Measurements from ENCODE around the gene MRRF.
A peak's percentile ranks its signal among the peaks of the same experiment; 100 is the strongest.

The MRRF gene

GRCh38 chr9:122228568-122229484 lies 35.9 kb upstream of the MRRF start, which contains the start of gene LHX6:
Gene LHX6, minus strand, starts transcription at chr9:122228957. Its CDS starts 217 bp downstream, at chr9:122228740.
- no peak for DNase-seq (ENCODE audit: low read depth)

DNA sequence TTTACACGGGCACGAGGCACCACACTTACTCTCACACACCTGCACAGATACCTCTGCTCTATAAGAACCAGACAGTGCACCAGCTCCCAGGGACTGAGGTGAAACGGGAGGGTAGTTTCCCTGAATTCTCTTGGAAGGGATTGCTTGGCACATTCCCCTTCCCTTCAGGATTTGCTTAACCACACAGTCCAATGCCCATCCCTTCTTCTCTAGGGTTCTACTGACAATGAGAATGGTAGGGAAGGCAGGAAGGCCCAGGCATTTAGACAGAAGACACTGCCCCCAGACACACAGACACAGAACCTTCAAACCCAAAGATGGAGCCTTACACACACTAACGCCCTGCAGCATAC lies 35.2 kb upstream of the MRRF start:
- DNase-seq (ENCODE audit: low read depth) = no peak

DNA sequence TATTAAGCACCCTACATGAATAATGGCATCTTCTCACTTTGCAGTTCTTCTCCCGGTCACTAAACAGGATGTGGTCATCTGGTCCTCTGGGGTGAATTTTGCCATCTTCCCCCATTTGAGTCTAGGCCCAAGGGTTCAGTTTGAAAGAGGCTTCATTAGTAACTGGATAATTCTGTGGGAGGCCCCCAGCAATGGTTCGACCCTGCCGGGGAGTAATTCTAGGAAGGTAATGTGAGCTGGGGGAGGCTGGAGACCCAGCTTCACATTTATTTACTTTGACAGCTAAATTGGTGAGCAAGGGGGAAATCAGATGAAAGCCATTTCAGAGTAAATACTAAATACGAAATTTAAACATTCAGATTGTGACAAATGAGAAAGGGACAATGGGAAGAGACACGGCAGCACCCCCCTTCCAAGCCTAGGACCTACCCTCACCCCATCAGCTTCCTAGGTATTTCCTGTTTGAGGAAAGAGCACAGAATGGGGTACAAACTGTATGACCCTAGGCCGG lies 31.8 kb upstream of the MRRF start:
- no peak for DNase-seq (ENCODE audit: low read depth)

DNA sequence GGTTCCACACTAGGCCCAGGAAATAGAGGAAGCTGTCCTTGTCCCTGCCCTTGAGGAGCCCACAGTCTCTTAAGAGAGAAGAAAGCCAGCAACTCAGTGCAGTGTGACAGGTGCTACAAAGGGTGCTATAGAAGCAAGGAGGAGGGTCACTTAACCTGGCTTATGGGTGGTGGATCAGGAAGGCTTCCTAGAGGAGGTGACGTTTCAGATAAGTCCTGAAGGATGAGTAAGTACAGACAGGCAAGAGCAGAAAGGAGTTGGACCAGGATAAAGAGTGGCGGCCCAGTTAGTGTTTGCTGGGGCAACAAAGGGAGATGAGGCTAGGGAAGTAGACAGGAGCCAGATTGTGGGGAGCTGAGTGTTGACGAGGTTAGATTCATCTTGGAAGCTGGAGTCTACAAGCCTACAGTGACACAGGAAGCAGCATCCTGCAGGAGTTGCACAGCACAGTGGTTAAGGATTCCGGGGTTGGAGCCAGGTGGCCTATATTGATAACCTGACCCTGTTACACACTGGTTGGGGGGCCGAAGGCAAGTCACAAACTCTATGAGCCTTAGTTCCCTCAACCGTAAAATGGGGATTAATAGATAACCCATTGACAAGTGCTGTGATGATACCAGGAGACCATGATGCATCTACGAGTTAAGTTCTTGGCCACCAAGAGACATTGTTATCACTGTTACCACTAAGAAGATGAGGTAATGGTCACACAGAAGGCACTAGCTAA lies 30.5 kb upstream of the MRRF start:
- no peak for DNase-seq (ENCODE audit: low read depth)

DNA sequence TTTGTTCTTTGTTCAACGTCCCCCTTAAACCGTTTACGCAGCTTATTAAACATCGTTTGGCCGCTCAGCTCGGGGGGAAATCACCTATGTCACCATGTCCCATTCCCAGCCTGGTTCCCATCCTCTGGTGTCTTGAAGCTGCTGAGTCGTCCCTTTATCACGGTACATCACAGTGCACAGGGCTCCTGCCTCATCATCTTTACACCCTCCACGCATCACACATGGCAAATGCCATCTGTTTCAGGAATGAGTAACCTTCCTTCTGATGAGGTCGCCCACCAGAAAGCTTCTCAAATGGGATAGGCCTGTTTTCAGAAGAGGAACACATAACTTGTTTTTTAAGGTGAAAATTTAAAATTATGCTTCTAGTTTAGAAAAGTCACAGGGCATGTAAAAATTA lies 28.0 kb upstream of the MRRF start:
- DNase-seq (ENCODE audit: low read depth) = no peak

GRCh38 chr9:122239722-122240121 lies 25.0 kb upstream of the MRRF start:
- no peak for DNase-seq (ENCODE audit: low read depth)

- no peak for DNase-seq (ENCODE audit: low read depth)
Observed at GRCh38 chr9:122244349-122244748, 20.3 kb upstream of the MRRF start.

GRCh38 chr9:122246666-122247065 lies 18.0 kb upstream of the MRRF start:
- DNase-seq (ENCODE audit: low read depth) = no peak

- DNase-seq (ENCODE audit: low read depth) = no peak
Observed at GRCh38 chr9:122248448-122248865, 16.2 kb upstream of the MRRF start.

DNA sequence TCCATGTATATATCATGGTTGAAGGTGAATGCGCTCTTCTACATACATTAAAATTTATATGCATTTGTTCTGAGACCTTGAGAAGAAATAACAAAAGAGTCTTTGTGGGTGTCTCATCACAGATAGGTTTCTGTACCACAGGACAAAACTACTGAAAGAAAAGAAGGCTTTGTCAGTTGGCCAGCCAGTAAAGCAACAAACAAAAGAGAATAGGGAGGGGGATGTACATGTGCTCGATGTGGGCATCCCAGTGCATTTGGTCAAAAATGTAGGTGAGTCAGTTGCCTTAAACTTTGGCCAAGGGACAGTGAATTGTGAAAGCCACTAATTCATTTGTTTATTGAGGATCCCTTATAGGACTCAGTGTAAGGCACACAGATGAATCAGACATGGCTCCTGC lies 13.3 kb upstream of the MRRF start:
- DNase-seq (ENCODE audit: low read depth) = no peak

DNA sequence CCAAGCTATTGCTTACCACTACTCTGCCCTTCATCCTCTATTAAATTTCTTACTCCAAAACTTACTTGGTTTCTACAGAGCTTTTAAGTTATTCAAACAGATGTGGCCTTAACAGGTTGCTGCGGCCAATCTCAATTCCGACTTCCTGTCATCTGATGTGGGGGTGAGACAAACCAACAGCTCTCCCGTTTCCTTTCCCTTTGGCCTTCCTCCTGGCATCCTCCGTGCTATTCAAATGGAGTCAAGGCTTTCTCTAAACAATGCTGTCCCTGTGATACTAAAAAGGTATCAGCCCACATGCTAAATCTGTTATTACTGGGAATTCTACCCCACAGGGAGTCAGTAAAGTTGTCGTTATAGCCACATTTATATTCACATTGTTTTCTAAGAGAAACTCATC lies 11.9 kb upstream of the MRRF start:
- DNase-seq (ENCODE audit: low read depth) = no peak

DNA sequence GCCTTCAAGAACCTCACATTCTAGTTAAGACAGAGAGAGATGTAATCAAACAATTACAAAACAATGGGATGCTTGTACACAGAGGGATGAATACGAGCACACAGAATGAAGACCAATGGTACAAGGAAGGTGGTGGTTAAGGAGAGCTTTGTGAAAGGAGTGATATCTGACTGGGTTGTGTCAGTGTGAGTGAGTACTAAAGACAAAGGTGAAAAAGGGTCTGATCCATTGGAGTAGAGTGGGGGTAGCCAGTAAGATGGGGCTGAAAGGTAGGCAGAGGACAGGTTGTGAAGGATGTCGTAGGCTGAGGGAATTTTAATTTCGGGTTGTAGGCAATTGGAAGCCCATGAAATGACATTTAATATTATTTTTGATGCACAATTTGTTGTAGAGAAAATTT lies 9.9 kb upstream of the MRRF start:
- no peak for DNase-seq (ENCODE audit: low read depth)

- DNase-seq (ENCODE audit: low read depth) = no peak
Observed at GRCh38 chr9:122256206-122256605, 8.5 kb upstream of the MRRF start.

- DNase-seq (ENCODE audit: low read depth) = no peak
Observed at GRCh38 chr9:122258886-122259415, 5.7 kb upstream of the MRRF start.

GRCh38 chr9:122261469-122261881 lies 3.2 kb upstream of the MRRF start:
- DNase-seq (ENCODE audit: low read depth) = peak; percentile 67

DNA sequence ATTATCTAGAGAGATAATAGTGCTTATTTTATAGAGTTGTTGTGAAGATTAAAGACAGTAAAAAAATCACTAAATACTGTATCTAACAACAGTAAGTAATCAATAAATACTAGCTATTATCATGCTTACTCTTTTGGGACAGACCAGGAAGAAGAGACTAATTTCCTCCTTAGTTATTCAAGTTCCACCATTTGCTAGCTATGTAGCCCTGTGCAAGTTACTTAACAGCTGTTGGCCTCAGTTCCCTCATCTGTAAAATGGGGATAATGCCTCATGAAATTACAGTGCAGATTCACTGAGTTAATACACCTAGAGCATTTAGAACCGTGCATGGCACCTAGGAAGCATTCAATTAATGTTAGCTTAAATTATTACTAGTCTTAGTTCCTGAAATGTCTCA lies 2.6 kb upstream of the MRRF start:
- no peak for DNase-seq (ENCODE audit: low read depth)

DNA sequence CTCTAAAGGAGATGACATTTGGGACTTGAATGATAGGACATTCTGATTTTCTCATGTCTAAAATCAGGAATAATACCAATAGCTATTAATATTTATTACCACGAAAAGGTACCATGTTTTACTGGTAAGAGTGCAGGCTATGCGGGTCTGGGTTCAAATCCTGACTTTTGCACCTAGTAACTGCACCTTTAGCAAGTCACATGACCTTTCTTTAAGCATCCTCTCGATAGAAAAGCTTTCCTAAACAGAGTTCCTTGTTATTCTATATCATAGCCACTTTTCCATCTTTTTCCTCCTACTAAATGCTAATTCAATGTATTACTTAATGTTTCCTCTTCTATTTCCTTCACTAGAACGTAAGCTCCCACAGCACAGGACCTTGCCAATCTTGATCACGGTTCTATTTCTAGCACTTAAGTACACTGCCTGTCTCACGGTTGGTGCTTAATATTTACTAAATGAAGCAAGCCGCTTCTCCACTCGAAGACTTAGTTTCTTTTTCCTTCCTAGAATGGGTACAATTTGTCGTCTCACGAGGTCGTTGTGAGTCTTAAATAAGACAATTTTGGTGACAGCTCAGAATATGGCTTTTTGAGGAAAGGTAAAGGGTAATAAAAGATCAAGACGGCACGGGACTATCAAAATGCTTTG lies 858 bp upstream of the MRRF start:
- no peak for DNase-seq (ENCODE audit: low read depth)

DNA sequence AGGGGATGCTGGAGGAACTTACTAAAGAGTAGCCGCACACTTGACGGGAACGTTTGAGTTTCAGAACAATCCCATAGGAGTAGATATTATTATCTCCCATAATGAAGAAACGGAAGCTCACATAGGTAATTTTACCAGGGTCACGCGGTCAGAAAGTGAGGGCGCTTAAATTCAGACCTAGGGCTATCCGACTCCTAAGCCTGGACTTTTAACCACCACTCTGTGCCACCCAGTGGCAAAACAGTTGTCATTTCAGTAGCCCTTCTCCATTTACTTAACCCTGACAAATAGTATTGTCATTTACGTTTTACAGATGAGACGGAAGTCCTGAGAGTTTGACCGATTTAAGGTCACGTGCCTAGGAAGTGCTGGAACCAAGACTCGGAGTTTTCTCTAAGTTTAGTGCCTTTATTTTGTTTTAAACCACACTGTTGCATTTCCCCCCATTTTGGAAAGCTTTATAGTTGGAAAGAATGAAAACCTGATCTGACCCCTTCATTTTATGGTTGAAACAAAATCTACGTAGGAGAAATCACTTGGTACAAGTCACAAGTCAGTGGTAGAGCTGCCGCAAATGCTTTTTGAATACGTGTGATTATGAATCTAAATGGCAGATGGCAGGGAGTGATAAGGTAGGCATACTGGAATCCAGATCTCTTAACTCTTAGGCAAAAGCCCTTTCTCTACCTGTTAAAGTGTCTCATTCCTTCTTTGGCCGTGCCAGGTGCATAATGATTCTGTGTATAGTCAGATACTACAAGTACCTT lies 650 bp downstream of the MRRF start:
- DNase-seq (ENCODE audit: low read depth) = peak; percentile 7

GRCh38 chr9:122268041-122268814 lies 3.5 kb downstream of the MRRF start:
- no peak for DNase-seq (ENCODE audit: low read depth)

DNA sequence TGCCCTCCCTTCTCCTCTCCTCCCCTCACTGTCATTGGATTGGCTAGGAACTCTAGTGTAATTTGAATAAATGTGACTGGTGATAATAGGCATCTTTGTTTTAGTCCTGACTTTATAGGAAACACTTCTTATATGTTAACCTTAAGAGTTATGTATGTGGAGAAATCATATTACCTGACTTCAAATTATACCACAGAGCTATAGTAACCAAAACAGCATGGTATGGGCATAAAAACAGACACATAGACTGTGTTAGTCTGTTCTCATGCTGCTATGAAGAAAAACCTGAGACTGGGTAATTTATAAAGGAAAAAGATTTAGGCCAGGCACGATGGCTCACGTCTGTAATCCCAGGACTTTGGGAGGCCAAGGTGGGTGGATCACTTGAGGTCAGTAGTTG lies 9.4 kb downstream of the MRRF start:
- DNase-seq (ENCODE audit: low read depth) = no peak

DNA sequence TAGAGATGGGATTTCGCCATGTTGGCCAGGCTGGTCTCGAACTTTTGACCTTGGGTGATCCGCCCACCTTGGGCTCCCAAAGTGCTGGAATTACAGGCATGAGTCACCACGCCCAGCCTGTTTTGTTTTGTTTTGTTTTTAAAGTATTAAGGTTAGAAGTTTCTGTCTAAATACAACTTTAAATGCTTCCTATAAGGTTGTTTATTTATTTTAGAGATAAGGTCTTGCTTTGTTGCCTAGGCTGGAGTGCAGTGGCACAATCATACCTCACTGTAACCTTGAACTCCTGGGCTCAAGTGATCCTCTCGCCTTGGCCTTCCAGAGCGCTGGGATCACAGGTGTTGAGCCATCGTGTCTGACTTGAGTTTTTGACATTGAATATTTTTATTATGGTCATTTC lies 11.4 kb downstream of the MRRF start:
- no peak for DNase-seq (ENCODE audit: low read depth)
